ENCODE measurements around the gene BACH2. TPM values are rescaled to one million over a fixed set of nuclear protein-coding genes. Genes with fewer than 3 reads are reported as not detected.

Gene BACH2
- total RNA-seq, 1 experiment from 2014 or later = 3.3 TPM

DNA sequence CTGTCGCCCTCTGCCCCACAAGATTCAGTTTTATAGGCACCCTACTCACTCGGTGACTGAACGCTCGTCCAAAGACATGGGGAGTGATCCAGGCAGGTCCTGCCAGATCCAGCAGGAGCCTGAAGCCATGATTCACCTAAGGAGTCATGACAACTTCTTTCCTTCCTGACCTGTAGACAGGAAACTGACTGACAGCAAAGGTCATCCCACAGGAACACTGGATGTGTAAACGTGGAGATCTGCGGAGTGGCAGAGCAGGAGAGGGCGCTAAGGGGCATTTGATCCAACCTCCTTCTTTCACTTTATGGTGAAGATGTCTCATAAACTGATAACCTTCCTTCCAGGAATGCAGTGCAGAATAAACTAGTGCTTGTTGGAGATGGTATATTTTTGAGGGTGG is 210.1 kb downstream of the BACH2 start (continued):
- TF ChIP-seq, protein P1, sequence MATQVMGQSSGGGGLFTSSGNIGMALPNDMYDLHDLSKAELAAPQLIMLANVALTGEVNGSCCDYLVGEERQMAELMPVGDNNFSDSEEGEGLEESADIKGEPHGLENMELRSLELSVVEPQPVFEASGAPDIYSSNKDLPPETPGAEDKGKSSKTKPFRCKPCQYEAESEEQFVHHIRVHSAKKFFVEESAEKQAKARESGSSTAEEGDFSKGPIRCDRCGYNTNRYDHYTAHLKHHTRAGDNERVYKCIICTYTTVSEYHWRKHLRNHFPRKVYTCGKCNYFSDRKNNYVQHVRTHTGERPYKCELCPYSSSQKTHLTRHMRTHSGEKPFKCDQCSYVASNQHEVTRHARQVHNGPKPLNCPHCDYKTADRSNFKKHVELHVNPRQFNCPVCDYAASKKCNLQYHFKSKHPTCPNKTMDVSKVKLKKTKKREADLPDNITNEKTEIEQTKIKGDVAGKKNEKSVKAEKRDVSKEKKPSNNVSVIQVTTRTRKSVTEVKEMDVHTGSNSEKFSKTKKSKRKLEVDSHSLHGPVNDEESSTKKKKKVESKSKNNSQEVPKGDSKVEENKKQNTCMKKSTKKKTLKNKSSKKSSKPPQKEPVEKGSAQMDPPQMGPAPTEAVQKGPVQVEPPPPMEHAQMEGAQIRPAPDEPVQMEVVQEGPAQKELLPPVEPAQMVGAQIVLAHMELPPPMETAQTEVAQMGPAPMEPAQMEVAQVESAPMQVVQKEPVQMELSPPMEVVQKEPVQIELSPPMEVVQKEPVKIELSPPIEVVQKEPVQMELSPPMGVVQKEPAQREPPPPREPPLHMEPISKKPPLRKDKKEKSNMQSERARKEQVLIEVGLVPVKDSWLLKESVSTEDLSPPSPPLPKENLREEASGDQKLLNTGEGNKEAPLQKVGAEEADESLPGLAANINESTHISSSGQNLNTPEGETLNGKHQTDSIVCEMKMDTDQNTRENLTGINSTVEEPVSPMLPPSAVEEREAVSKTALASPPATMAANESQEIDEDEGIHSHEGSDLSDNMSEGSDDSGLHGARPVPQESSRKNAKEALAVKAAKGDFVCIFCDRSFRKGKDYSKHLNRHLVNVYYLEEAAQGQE (IDR thresholded peaks at IDR 0.05; ENCODE audit: low read depth) = no peak

DNA sequence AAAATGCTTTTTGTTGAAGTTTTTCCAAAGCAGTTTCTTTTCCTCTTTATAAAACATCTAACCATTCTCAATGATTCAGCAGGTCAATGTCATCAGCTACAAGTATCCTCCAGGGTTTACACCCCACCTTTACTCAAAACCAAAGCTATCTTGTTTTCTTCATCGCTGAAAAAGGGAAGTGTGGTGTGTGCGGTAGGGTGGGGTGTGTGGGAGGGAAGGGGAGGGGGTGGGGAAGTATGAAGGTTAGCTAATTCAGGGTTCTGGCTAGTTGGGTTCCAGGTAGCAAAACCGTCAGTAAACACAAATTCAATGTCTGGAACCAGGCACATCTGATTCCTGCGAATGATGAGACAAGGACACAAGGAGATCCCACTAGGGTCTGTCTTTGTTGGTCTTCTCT is 212.8 kb downstream of the BACH2 start:
- Histone ChIP-seq H3K79me2 (ENCODE audit: insufficient read depth, low read length) (no peaks in the 10 kb centered on the region), H3K36me3 (ENCODE audit: control insufficient read depth in 1 of 2, insufficient read depth in 2 of 2, low read length in 2 of 2) (no peaks in the 10 kb centered on the region), H2AFZ (ENCODE audit: low read depth, low read length, poor library complexity, severe bottlenecking) (no peak overlapping the region), H4K20me1 (ENCODE audit: insufficient read depth) (no peaks in the 10 kb centered on the region), H3K9me3 (ENCODE audit: control insufficient read depth in 1 of 2, insufficient read depth in 1 of 2, low read depth in 1 of 2, low read length in 2 of 2) (no peaks in the 10 kb centered on the region), H3K4me2 (ENCODE audit: low read length) (no peak overlapping the region), H3K9ac (ENCODE audit: low read length) (no peak overlapping the region), H3K4me1 (ENCODE audit: control insufficient read depth in 1 of 2, insufficient read depth in 2 of 2, low read length in 2 of 2) (peaks cover 0 to 20% of the 10 kb centered on the region in 2 experiments; a peak in 2 of 4 replicates), H3K27me3 (ENCODE audit: insufficient read depth, low read length) (no peaks in the 10 kb centered on the region), H3K4me3 (replicated peaks in 1 of 2; ENCODE audit: low read depth in 1 of 2, low read length in 2 of 2) (no peak overlapping the region), H3K9me2 (ENCODE audit: insufficient read depth) (no peaks in the 10 kb centered on the region), H3K27ac (ENCODE audit: low read depth, low read length) (no peak overlapping the region)
- POLR2A ChIA-PET = no interaction called here
- RAD21 ChIA-PET (ENCODE audit: low non-redundant PET in 1 of 2, low total read pairs in 2 of 2, uncharacterized antibody in 2 of 2, unreplicated experiment in 2 of 2) = no interaction called here
- BruUV-seq (replicated peaks) = no TSS peak
- DNase-seq (ENCODE audit: low read depth, low spot score) (no peak), ATAC-seq (no peak)
- intact Hi-C loops (cut with micrococcal nuclease) = no loop called here
- CTCF ChIA-PET = no interaction called here
- TF ChIP-seq SRF (IDR thresholded peaks at IDR 0.05; ENCODE audit: low read depth) = no peak
- TF ChIP-seq ATF3 (IDR thresholded peaks at IDR 0.05) = no peak
- TF ChIP-seq CBX3 (IDR thresholded peaks at IDR 0.05; ENCODE audit: low read depth) = no peak
- TF ChIP-seq SIN3A (IDR thresholded peaks at IDR 0.05; ENCODE audit: low read depth) = no peak
- TF ChIP-seq ZFX (IDR thresholded peaks at IDR 0.05) = no peak

All from HCT116 (cell line).